ENCODE measurements around the gene SHROOM4. TPM values are rescaled to one million over a fixed set of nuclear protein-coding genes. Genes with fewer than 3 reads are reported as not detected.

The SHROOM4 gene
- total RNA-seq, 1 experiment from 2014 or later: not detected

DNA sequence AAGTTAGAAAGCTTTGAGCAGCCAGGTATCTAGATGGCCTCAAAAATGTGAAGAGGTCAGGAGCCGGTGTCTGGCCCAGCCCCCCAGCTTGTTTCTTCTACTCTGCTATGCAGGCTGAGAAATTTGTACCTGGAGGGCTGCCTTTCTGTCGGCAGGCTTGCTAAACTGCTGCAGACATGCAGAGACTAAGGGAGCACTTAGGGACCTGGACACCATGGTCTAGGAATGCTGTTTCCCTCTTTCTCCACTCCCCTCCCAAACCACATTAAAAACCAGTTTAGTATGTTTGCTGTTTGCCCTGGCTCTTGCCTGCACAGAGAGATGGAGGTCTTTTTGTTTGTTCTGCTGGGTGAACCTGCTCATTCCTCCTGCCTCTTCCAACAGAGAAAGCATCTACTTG lies 186.3 kb downstream of the SHROOM4 start:
- TF ChIP-seq, protein P1, sequence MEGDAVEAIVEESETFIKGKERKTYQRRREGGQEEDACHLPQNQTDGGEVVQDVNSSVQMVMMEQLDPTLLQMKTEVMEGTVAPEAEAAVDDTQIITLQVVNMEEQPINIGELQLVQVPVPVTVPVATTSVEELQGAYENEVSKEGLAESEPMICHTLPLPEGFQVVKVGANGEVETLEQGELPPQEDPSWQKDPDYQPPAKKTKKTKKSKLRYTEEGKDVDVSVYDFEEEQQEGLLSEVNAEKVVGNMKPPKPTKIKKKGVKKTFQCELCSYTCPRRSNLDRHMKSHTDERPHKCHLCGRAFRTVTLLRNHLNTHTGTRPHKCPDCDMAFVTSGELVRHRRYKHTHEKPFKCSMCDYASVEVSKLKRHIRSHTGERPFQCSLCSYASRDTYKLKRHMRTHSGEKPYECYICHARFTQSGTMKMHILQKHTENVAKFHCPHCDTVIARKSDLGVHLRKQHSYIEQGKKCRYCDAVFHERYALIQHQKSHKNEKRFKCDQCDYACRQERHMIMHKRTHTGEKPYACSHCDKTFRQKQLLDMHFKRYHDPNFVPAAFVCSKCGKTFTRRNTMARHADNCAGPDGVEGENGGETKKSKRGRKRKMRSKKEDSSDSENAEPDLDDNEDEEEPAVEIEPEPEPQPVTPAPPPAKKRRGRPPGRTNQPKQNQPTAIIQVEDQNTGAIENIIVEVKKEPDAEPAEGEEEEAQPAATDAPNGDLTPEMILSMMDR (IDR thresholded peaks at IDR 0.05; ENCODE audit: unreplicated experiment): no peak
- CTCF ChIA-PET: interaction anchor here (0.5 to 1.4 kb wide), 5 partner anchors 9 to 66 kb away, joined by 3 to 4 read pairs (median 4); no protein-coding TSS in a partner anchor
- Mint-ChIP-seq H3K27ac (ENCODE audit: low read depth, unreplicated experiment) (no peak overlapping the region), H3K9me3 (ENCODE audit: unreplicated experiment) (no peaks in the 10 kb centered on the region), H3K36me3 (ENCODE audit: insufficient read depth, unreplicated experiment) (no peaks in the 10 kb centered on the region), H3K27me3 (ENCODE audit: insufficient read depth, unreplicated experiment) (peaks cover 79% of the 10 kb centered on the region), H3K4me3 (ENCODE audit: unreplicated experiment) (no peak overlapping the region), H3K4me1 (ENCODE audit: insufficient read depth, unreplicated experiment) (no peaks in the 10 kb centered on the region)
- POLR2A ChIA-PET: no interaction called here
- no TSS peak for BruUV-seq (replicated peaks)
- intact Hi-C loops (cut with micrococcal nuclease): no loop called here
- no peak for DNase-seq (ENCODE audit: unreplicated experiment)

DNA sequence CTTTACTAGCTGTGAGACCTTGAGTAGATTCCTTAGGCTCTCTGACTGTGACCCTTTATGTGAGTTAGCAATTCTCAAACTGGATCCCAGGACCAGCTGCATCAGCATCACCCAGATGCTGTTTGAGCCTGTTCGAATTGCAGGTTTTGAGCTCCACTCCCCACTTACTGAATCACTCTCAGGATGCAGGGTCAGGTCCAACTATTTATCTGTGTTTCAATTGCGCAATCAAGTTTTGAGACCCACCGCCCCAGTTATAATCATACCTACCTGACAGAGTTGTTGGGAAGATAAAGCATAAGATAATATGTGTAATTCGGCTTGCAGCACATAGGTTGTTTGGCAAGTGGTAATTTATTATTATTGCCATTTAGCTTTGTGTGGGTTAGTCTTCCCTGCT lies 187.6 kb downstream of the SHROOM4 start:
- BruUV-seq (replicated peaks): no TSS peak
- TF ChIP-seq, protein P1 (IDR thresholded peaks at IDR 0.05; ENCODE audit: unreplicated experiment): no peak
- POLR2A ChIA-PET: no interaction called here
- Mint-ChIP-seq H3K4me3 (ENCODE audit: unreplicated experiment) (no peak overlapping the region), H3K36me3 (ENCODE audit: insufficient read depth, unreplicated experiment) (no peaks in the 10 kb centered on the region), H3K27ac (ENCODE audit: low read depth, unreplicated experiment) (no peak overlapping the region), H3K4me1 (ENCODE audit: insufficient read depth, unreplicated experiment) (no peaks in the 10 kb centered on the region), H3K9me3 (ENCODE audit: unreplicated experiment) (no peaks in the 10 kb centered on the region), H3K27me3 (ENCODE audit: insufficient read depth, unreplicated experiment) (peaks cover 81% of the 10 kb centered on the region)
- DNase-seq (ENCODE audit: unreplicated experiment): no peak
- intact Hi-C loops (cut with micrococcal nuclease): no loop called here
- CTCF ChIA-PET: interaction anchor here (0.8 to 1.2 kb wide), 3 partner anchors 10 to 47 kb away, joined by 3 to 4 read pairs (median 4); no protein-coding TSS in a partner anchor

DNA sequence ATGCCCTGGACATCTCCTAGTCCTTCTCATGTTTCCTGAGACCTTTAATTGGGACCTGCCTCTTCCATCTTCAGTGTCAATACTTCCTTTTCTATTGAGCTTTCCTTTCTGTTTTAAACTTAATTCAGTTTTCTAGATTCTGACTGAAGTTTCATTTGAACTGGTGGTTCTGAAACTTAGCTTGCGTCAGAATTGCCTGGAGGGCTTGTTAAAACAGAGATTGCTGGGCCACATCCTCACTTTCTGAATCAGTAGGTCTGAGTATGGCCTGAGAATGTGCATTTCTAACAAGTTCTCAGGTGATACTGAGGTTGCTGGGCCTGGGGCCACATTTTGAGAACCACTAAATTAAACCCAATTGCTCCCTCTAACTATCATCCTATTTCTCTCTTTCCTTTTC lies 191.2 kb downstream of the SHROOM4 start:
- Mint-ChIP-seq H3K4me1 (ENCODE audit: insufficient read depth, unreplicated experiment) (no peaks in the 10 kb centered on the region), H3K36me3 (ENCODE audit: insufficient read depth, unreplicated experiment) (no peaks in the 10 kb centered on the region), H3K27me3 (ENCODE audit: insufficient read depth, unreplicated experiment) (peaks cover 86% of the 10 kb centered on the region), H3K27ac (ENCODE audit: low read depth, unreplicated experiment) (no peak overlapping the region), H3K4me3 (ENCODE audit: unreplicated experiment) (no peak overlapping the region), H3K9me3 (ENCODE audit: unreplicated experiment) (peaks cover 7% of the 10 kb centered on the region)
- DNase-seq (ENCODE audit: unreplicated experiment): no peak
- BruUV-seq (replicated peaks): no TSS peak
- TF ChIP-seq, protein P1 (IDR thresholded peaks at IDR 0.05; ENCODE audit: unreplicated experiment): no peak
- POLR2A ChIA-PET: no interaction called here
- intact Hi-C loops (cut with micrococcal nuclease): no loop called here
- CTCF ChIA-PET: no interaction called here

DNA sequence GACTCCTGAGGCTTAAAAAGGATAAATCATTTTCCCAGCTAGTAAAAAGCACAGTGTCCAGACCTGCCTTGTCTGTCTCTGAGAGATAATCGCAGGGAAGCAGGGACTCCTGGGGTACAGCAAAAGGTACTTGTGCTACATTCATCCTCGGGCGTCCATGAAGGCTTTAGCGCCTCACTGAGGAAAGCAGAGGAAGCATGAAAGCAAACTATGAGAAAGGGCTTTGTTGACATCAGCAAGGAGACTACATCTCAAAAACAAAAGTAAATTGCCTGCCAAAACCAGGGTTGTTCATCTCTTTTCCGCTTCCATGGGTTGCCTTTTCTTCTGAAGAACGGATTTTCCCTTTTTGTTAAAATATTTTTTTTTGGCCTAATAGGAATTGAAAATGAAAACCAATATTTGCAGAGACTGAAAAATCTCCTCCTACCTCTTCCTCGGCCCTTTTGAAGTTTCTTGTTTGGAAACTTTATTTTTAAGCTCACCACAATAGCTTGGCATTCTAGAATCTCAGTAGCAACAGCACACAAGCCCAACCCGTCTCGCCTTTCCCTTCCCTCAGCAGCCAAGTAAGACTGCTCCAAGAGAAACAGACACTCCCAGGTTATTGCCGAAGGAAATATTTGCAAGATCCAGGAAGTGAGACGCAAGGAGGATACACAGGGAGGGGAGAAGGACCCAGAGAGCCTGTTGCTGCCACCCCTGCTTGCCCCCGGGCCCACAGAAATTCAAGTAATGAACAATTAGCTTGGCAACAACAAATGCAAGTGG lies 195.0 kb downstream of the SHROOM4 start:
- H3K36me3 Mint-ChIP-seq (ENCODE audit: insufficient read depth, unreplicated experiment): no peaks in the 10 kb centered on the region
- H3K4me3 Mint-ChIP-seq (ENCODE audit: unreplicated experiment): no peak overlapping the region
- CTCF ChIA-PET: no interaction called here
- peaks cover 7% of the 10 kb centered on the region for H3K9me3 Mint-ChIP-seq (ENCODE audit: unreplicated experiment)
- intact Hi-C loops (cut with micrococcal nuclease): no loop called here
- no peak for DNase-seq (ENCODE audit: unreplicated experiment)
- no peak overlapping the region for H3K27ac Mint-ChIP-seq (ENCODE audit: low read depth, unreplicated experiment)
- H3K27me3 Mint-ChIP-seq (ENCODE audit: insufficient read depth, unreplicated experiment): peaks cover 90% of the 10 kb centered on the region
- TF ChIP-seq, protein P1 (IDR thresholded peaks at IDR 0.05; ENCODE audit: unreplicated experiment): no peak
- no peaks in the 10 kb centered on the region for H3K4me1 Mint-ChIP-seq (ENCODE audit: insufficient read depth, unreplicated experiment)
- no TSS peak for BruUV-seq (replicated peaks)
- POLR2A ChIA-PET: no interaction called here
